H9 (cell line): ENCODE data around the gene HPCAL1. TPM values are rescaled to one million over a fixed set of nuclear protein-coding genes. Genes with fewer than 3 reads are reported as not detected.

Experiments
- DNase-seq: peaks from one replicate; pipeline ENCODE4 v3.0.0-alpha.2; 2017
- H2AFZ ChIP-seq: one replicate; pipeline ENCODE4 v1.6.1; 2013; ENCODE audit warnings: mild to moderate bottlenecking, low read length, control low read depth, moderate library complexity
- H2AK5ac ChIP-seq: 2 replicates; pipeline ENCODE4 v1.6.1; 2013; ENCODE audit warnings: low read length, control low read depth, mixed read lengths; ENCODE audit not compliant: insufficient read length
- H2BK120ac ChIP-seq: one replicate; pipeline ENCODE4 v1.6.1; 2013; ENCODE audit warnings: low read depth, mild to moderate bottlenecking, low read length, control low read depth, inconsistent platforms; ENCODE audit not compliant: poor library complexity, severe bottlenecking
- H2BK12ac ChIP-seq: 2 replicates; pipeline ENCODE4 v1.6.1; 2013; ENCODE audit warnings: low read length, control low read depth, mixed read lengths, low read depth; ENCODE audit not compliant: insufficient read length
- H2BK15ac ChIP-seq: 2 replicates; pipeline ENCODE4 v1.6.1; 2013; ENCODE audit warnings: low read depth, low read length, control low read depth
- H2BK20ac ChIP-seq: one replicate; pipeline ENCODE4 v1.6.1; 2013; ENCODE audit warnings: low read depth, mild to moderate bottlenecking, low read length, control low read depth, inconsistent platforms; ENCODE audit not compliant: poor library complexity, severe bottlenecking
- H2BK5ac ChIP-seq: 2 replicates; pipeline ENCODE4 v1.6.1; 2013; ENCODE audit warnings: low read length, control low read depth, mixed read lengths; ENCODE audit not compliant: insufficient read length
- H3K14ac ChIP-seq: 2 replicates; pipeline ENCODE4 v1.6.1; 2013; ENCODE audit warnings: low read length, control low read depth; ENCODE audit not compliant: insufficient read depth
- H3K18ac ChIP-seq: 2 replicates; pipeline ENCODE4 v1.6.1; 2013; ENCODE audit warnings: low read depth, mild to moderate bottlenecking, mixed read lengths, low read length, control low read depth; ENCODE audit not compliant: insufficient read length
- H3K23ac ChIP-seq: 2 replicates; pipeline ENCODE4 v1.6.1; 2013; ENCODE audit warnings: low read length, control low read depth, mixed read lengths, low read depth; ENCODE audit not compliant: insufficient read length
- H3K23me2 ChIP-seq: 2 replicates; pipeline ENCODE4 v1.6.1; 2013; ENCODE audit warnings: low read depth, mild to moderate bottlenecking, mixed read lengths, low read length, control low read depth; ENCODE audit not compliant: insufficient read length, poor library complexity, severe bottlenecking
- H3K27ac ChIP-seq: 2 replicates; pipeline ENCODE4 v1.5.1; 2013; ENCODE audit warnings: low read length, control low read depth, mixed read lengths, low read depth; ENCODE audit not compliant: insufficient read length
- H3K27me3 ChIP-seq: 2 replicates; pipeline ENCODE4 v1.6.1; 2013; ENCODE audit warnings: low read length, control low read depth, inconsistent platforms; ENCODE audit not compliant: insufficient read depth
- H3K4ac ChIP-seq: 2 replicates; pipeline ENCODE4 v1.6.1; 2013; ENCODE audit warnings: low read depth, mild to moderate bottlenecking, control low read depth, inconsistent platforms, low read length, moderate library complexity
- H3K4me1 ChIP-seq: 2 replicates; pipeline ENCODE4 v1.6.1; 2013; ENCODE audit warnings: low read length, control low read depth, inconsistent platforms; ENCODE audit not compliant: insufficient read depth
- H3K4me2 ChIP-seq: 2 replicates; pipeline ENCODE4 v1.6.1; 2013; ENCODE audit warnings: low read length, control low read depth, mixed read lengths; ENCODE audit not compliant: insufficient read length, insufficient read depth
- H3K56ac ChIP-seq: 2 replicates; pipeline ENCODE4 v1.6.1; 2013; ENCODE audit warnings: low read depth, mild to moderate bottlenecking, mixed read lengths, low read length, control low read depth; ENCODE audit not compliant: insufficient read length
- H3K79me1 ChIP-seq: 2 replicates; pipeline ENCODE4 v1.6.1; 2013; ENCODE audit warnings: low read depth, mild to moderate bottlenecking, moderate library complexity, low read length, control low read depth, inconsistent platforms; ENCODE audit not compliant: insufficient read depth, poor library complexity, severe bottlenecking
- H3K79me2 ChIP-seq: 2 replicates; pipeline ENCODE4 v1.6.1; 2013; ENCODE audit warnings: low read length, control low read depth, inconsistent platforms; ENCODE audit not compliant: insufficient read depth
- H3K9ac ChIP-seq: 2 replicates; pipeline ENCODE4 v1.6.1; 2013; ENCODE audit warnings: low read length, control low read depth, mixed read lengths; ENCODE audit not compliant: insufficient read length; ENCODE audit errors: extremely low read depth
- H3K9me3 ChIP-seq: one replicate; pipeline ENCODE4 v1.6.1; 2013; ENCODE audit warnings: low read depth, low read length, inconsistent platforms; ENCODE audit not compliant: control insufficient read depth
- H3T11ph ChIP-seq: one replicate; pipeline ENCODE4 v1.6.1; 2013; ENCODE audit warnings: mild to moderate bottlenecking, low read length, control low read depth, inconsistent platforms
- H4K20me1 ChIP-seq: one replicate; pipeline ENCODE4 v1.6.1; 2013; ENCODE audit not compliant: control insufficient read depth, insufficient read length, insufficient read depth
- H4K5ac ChIP-seq: 2 replicates; pipeline ENCODE4 v1.6.1; 2013; ENCODE audit warnings: low read depth, mild to moderate bottlenecking, mixed read lengths, low read length, control low read depth; ENCODE audit not compliant: insufficient read length
- H4K8ac ChIP-seq: replicated peaks from 2 replicates; pipeline ENCODE4 v1.6.1; 2013; ENCODE audit warnings: low read length, control low read depth, mixed read lengths, low read depth; ENCODE audit not compliant: insufficient read length
- H4K91ac ChIP-seq: 2 replicates; pipeline ENCODE4 v1.6.1; 2013; ENCODE audit warnings: low read depth, mild to moderate bottlenecking, moderate library complexity, mixed read lengths, low read length, control low read depth; ENCODE audit not compliant: insufficient read length
- H3K27ac Mint-ChIP-seq, 3 experiments: 2 replicates in 2 of 3; 3 replicates in 1 of 3; pipeline ENCODE4 v1.8.0; 2020 to 2021; ENCODE audit warnings: mixed read lengths in 3 of 3, mild to moderate bottlenecking in 1 of 3, moderate library complexity in 1 of 3
- H3K27me3 Mint-ChIP-seq: 2 replicates; pipeline ENCODE4 v1.8.0; 2021; ENCODE audit warnings: low read depth, mild to moderate bottlenecking, moderate library complexity, mixed read lengths
- H3K36me3 Mint-ChIP-seq, 3 experiments: 2 replicates in 2 of 3; 3 replicates in 1 of 3; pipeline ENCODE4 v1.8.0; 2020 to 2021; ENCODE audit warnings: low read depth in 3 of 3, mixed read lengths in 3 of 3; ENCODE audit not compliant: insufficient read depth in 1 of 3
- H3K4me1 Mint-ChIP-seq, 2 experiments: 2 replicates each; pipeline ENCODE4 v1.8.0; 2020; ENCODE audit warnings: mixed read lengths in 2 of 2
- H3K4me3 Mint-ChIP-seq, 2 experiments: 2 replicates in 1 of 2; 3 replicates in 1 of 2; pipeline ENCODE4 v1.8.0; 2020 to 2021; ENCODE audit warnings: mild to moderate bottlenecking in 2 of 2, mixed read lengths in 2 of 2, moderate library complexity in 1 of 2
- H3K9me3 Mint-ChIP-seq, 2 experiments: 2 replicates in 1 of 2; 3 replicates in 1 of 2; pipeline ENCODE4 v1.8.0; 2020; ENCODE audit warnings: mild to moderate bottlenecking in 2 of 2, mixed read lengths in 2 of 2, moderate library complexity in 1 of 2
- WGBS: extraction: QIAGEN DNeasy Blood & Tissue Kit; methylation state at CpG from one replicate; pipeline ENCODE4 v1.1.7; 2013; ENCODE audit warnings: missing lambda C conversion rate, low lambda C conversion rate, mixed read lengths; ENCODE audit not compliant: insufficient read length; ENCODE audit errors: extremely low coverage; 5-methylcytosine and 5-hydroxymethylcytosine counted together
- total RNA-seq: library from RNA; stranded (reverse); gene quantifications from 2 replicates; pipeline ENCODE4 v1.2.1, GENCODE V29; 2021
- TF ChIP-seq, protein P1 (sequence below): fragments of 200-600 bp; sonication (generic); conservative IDR thresholded peaks from 3 replicates; pipeline ENCODE4 v1.8.0; 2021; ENCODE audit warnings: antibody characterized with exemption, mild to moderate bottlenecking

The HPCAL1 gene
- total RNA-seq, 1 experiment from 2014 or later: 4.7 TPM

DNA sequence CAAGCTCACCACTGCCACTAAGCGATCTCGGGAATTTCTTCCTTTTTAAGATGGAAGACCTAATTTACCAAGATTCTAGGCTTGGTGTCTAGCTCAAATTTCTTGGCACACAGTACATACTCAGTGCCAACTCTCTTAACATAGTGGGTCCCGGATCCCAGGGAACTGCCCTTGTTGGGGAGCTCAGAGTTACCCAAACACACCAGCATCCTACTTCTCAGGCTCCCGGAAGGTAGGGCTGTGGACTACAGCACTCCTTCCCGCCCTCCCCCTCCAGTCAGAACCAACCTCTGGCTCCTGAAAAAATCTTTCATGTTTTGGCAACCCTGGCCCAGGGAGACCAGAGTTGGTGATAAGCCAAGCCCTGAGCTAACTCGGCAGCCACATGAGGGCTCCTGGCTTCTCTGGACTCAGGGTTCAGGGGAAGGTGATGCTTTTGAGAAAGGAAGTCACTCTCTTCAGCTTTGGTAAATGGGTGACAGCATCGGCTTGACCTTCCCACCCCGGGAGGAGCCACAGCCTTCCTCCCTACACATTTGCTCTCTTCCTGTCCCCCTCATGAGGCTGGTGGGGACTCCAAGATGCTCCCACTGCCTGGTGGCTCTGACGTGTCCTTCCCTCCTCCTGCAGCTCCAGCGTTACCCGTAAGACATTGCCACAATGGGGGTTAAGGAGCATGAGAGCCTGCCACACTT lies 136.6 kb downstream of the HPCAL1 start:
- no peak overlapping the region for H2BK12ac ChIP-seq
- H3K18ac ChIP-seq: no peak overlapping the region
- no peak overlapping the region for H3K4me2 ChIP-seq
- no peaks in the 10 kb centered on the region for H3K27me3 ChIP-seq
- H3K9ac ChIP-seq: no peak overlapping the region
- H3K9me3 ChIP-seq: no peaks in the 10 kb centered on the region
- Mint-ChIP-seq H3K27me3 (peaks cover 3% of the 10 kb centered on the region; the same call in 1 of the 2 replicates), H3K4me1 (peaks cover 0 to 2% of the 10 kb centered on the region in 2 experiments; a peak in 1 of 4 replicates), H3K27ac (peak overlapping the region in 2 of 3 experiments; percentile 70 to 76; a peak in 3 of 7 replicates), H3K4me3 (no peak overlapping the region), H3K36me3 (peaks cover 29 to 44% (median 44%) of the 10 kb centered on the region in 3 experiments; a peak in 6 of 7 replicates), H3K9me3 (no peaks in the 10 kb centered on the region)
- no peak overlapping the region for H4K8ac ChIP-seq
- no peak overlapping the region for H2AFZ ChIP-seq
- H3K79me2 ChIP-seq: no peaks in the 10 kb centered on the region
- H4K91ac ChIP-seq: no peak overlapping the region
- no peaks in the 10 kb centered on the region for H3K23me2 ChIP-seq
- H4K20me1 ChIP-seq: no peaks in the 10 kb centered on the region
- H3K27ac ChIP-seq: no peak overlapping the region
- H4K5ac ChIP-seq: no peak overlapping the region
- no peak overlapping the region for H3T11ph ChIP-seq
- H3K14ac ChIP-seq: no peak overlapping the region
- H2AK5ac ChIP-seq: no peak overlapping the region
- H2BK120ac ChIP-seq: no peak overlapping the region
- DNase-seq: no peak
- no peaks in the 10 kb centered on the region for H3K79me1 ChIP-seq
- H3K4me1 ChIP-seq: no peaks in the 10 kb centered on the region
- no peak overlapping the region for H3K23ac ChIP-seq
- H3K4ac ChIP-seq: no peak overlapping the region
- H2BK5ac ChIP-seq: no peak overlapping the region
- no CpG with 5 or more reads among the region's 11 CpGs for WGBS
- no peak overlapping the region for H2BK20ac ChIP-seq
- H3K56ac ChIP-seq: no peak overlapping the region
- TF ChIP-seq, protein P1, sequence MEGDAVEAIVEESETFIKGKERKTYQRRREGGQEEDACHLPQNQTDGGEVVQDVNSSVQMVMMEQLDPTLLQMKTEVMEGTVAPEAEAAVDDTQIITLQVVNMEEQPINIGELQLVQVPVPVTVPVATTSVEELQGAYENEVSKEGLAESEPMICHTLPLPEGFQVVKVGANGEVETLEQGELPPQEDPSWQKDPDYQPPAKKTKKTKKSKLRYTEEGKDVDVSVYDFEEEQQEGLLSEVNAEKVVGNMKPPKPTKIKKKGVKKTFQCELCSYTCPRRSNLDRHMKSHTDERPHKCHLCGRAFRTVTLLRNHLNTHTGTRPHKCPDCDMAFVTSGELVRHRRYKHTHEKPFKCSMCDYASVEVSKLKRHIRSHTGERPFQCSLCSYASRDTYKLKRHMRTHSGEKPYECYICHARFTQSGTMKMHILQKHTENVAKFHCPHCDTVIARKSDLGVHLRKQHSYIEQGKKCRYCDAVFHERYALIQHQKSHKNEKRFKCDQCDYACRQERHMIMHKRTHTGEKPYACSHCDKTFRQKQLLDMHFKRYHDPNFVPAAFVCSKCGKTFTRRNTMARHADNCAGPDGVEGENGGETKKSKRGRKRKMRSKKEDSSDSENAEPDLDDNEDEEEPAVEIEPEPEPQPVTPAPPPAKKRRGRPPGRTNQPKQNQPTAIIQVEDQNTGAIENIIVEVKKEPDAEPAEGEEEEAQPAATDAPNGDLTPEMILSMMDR: no peak
- no peak overlapping the region for H2BK15ac ChIP-seq
